B cell (primary cell): ENCODE measurements around the gene PDK1.

Experiments used
- CTCF ChIP-seq: fragments of 200-600 bp; IDR thresholded peaks from one replicate; pipeline ENCODE4 v1.8.0; 2022; ENCODE audit warnings: antibody characterized with exemption, mild to moderate bottlenecking
- EZH2 ChIP-seq: IDR thresholded peaks from 2 replicates; pipeline ENCODE4 v1.6.1; 2012; ENCODE audit warnings: borderline replicate concordance, low read depth, mild to moderate bottlenecking, moderate library complexity, low read length; ENCODE audit not compliant: insufficient read depth, poor library complexity, severe bottlenecking

- TF ChIP-seq CTCF (no peak), EZH2 (no peak)
These were observed 69.1 kb downstream of the PDK1 start for GRCh38 chr2:172624996-172625395.
